ENCODE results near the gene RPL22.

The RPL22 gene

GRCh38 chr1:6151291-6151822, 48.0 kb downstream of the RPL22 start:
- no peak for DNase-seq

GRCh38 chr1:6150006-6150938, 49.1 kb downstream of the RPL22 start:
- no peak for DNase-seq

GRCh38 chr1:6149597-6149996, 49.8 kb downstream of the RPL22 start:
- DNase-seq = no peak

- DNase-seq = peak; percentile 66
These were observed 50.7 kb downstream of the RPL22 start for GRCh38 chr1:6148497-6149241.

GRCh38 chr1:6145864-6146410, 53.5 kb downstream of the RPL22 start:
- DNase-seq = no peak

- no peak for DNase-seq
These were observed 54.0 kb downstream of the RPL22 start for GRCh38 chr1:6145396-6145750.

- no peak for DNase-seq
These were observed 54.6 kb downstream of the RPL22 start for GRCh38 chr1:6144647-6145395.

- no peak for DNase-seq
These were observed 55.2 kb downstream of the RPL22 start for GRCh38 chr1:6144175-6144574.

GRCh38 chr1:6143395-6143794, 56.0 kb downstream of the RPL22 start:
- DNase-seq = no peak

GRCh38 chr1:6142734-6143133, 56.7 kb downstream of the RPL22 start:
- DNase-seq = no peak

- no peak for DNase-seq
These were observed 57.3 kb downstream of the RPL22 start for GRCh38 chr1:6142036-6142621.

- DNase-seq = no peak
These were observed 57.8 kb downstream of the RPL22 start for GRCh38 chr1:6141592-6141991.

GRCh38 chr1:6140413-6140812, 59.0 kb downstream of the RPL22 start:
- no peak for DNase-seq

- no peak for DNase-seq
These were observed 61.6 kb downstream of the RPL22 start for GRCh38 chr1:6137758-6138157.

GRCh38 chr1:6136516-6137220, 62.7 kb downstream of the RPL22 start:
- DNase-seq = no peak
